RWPE1 (cell line): ENCODE data around the gene GSN.

ENCODE experiments used
- CTCF ChIA-PET: fragments of 350-600 bp; sonication (Branson Sonifier 250); formaldehyde crosslinking; extraction: SDS; loops from one replicate; lab custom pipeline; 2021; lab: Yijun Ruan, JAX
- POLR2A ChIA-PET: fragments of 400-600 bp; formaldehyde crosslinking; extraction: SDS; loops from one replicate; lab custom pipeline; 2020; ENCODE audit warnings: antibody characterized with exemption; ENCODE audit not compliant: low non-redundant PET; lab: Yijun Ruan, JAX
- DNase-seq: peaks from one replicate; pipeline ENCODE4 v3.0.0; 2012; ENCODE audit warnings: low spot score
- H3K27ac ChIP-seq: fragments of 450-650 bp; 2 replicates; pipeline ENCODE4 v1.5.1; 2017
- CTCF ChIP-seq: fragments of 450-650 bp; conservative IDR thresholded peaks from 2 replicates; pipeline ENCODE4 v1.5.1; 2017; ENCODE audit warnings: low read depth, mild to moderate bottlenecking

The GSN gene

GRCh38 chr9:121307976-121308375, 40.0 kb downstream of the GSN start:
- ChIA-PET POLR2A (no interaction called here), CTCF (no interaction called here)
- no peak for TF ChIP-seq CTCF

GRCh38 chr9:121308765-121309164, 40.8 kb downstream of the GSN start:
- ChIA-PET POLR2A (no interaction called here), CTCF (interaction anchor here (0.6 to 2.0 kb wide), 2 partner anchors 11 to 20 kb away, joined by 3 to 10 read pairs; no protein-coding TSS in a partner anchor)
- H3K27ac ChIP-seq: 0 out of 2 replicates have a peak overlapping the region, but pooled peaks have one; percentile 0
- no peak for TF ChIP-seq CTCF
- DNase-seq: no peak

More at GRCh38 chr9:121307976-121308375, 40.0 kb downstream of the GSN start:
- H3K27ac ChIP-seq: 0 out of 2 replicates have a peak overlapping the region, but pooled peaks have one; percentile 0
- no peak for DNase-seq

GRCh38 chr9:121309171-121309570, 41.2 kb downstream of the GSN start:
- no peak for DNase-seq
- ChIA-PET POLR2A (no interaction called here), CTCF (interaction anchor here (0.5 to 2.0 kb wide), 4 partner anchors 11 to 229 kb away, joined by 3 to 10 read pairs (median 3); no protein-coding TSS in a partner anchor)
- TF ChIP-seq CTCF: no peak
- H3K27ac ChIP-seq: 0 out of 2 replicates have a peak overlapping the region, but pooled peaks have one; percentile 0

GRCh38 chr9:121309833-121310425, 42.0 kb downstream of the GSN start:
- no peak for DNase-seq
- no peak overlapping the region for H3K27ac ChIP-seq
- no peak for TF ChIP-seq CTCF
- ChIA-PET CTCF (interaction anchor here (0.5 to 2.0 kb wide), 4 partner anchors 10 to 894 kb away, joined by 3 to 10 read pairs (median 3); no protein-coding TSS in a partner anchor), POLR2A (no interaction called here)

- CTCF ChIA-PET: interaction anchor here (0.6 to 2.0 kb wide), 2 partner anchors 10 to 89 kb away, joined by 4 to 10 read pairs; no protein-coding TSS in a partner anchor
- POLR2A ChIA-PET: no interaction called here
- DNase-seq: no peak
- H3K27ac ChIP-seq: no peak overlapping the region
- no peak for TF ChIP-seq CTCF
These were observed 42.6 kb downstream of the GSN start for GRCh38 chr9:121310571-121310970.

- TF ChIP-seq CTCF: no peak
- ChIA-PET CTCF (no interaction called here), POLR2A (no interaction called here)
- DNase-seq: no peak
- H3K27ac ChIP-seq: no peak overlapping the region
These were observed 44.2 kb downstream of the GSN start for GRCh38 chr9:121312169-121312568.
